GM19099 (cell line): Measurements from ENCODE around the gene SACM1L.

ENCODE experiments used
- POLR2A ChIP-seq: IDR thresholded peaks from 3 replicates; pipeline ENCODE4 v1.6.1; 2011; ENCODE audit warnings: low read depth; ENCODE audit not compliant: insufficient read length; ENCODE audit errors: extremely low read depth

SACM1L gene

DNA sequence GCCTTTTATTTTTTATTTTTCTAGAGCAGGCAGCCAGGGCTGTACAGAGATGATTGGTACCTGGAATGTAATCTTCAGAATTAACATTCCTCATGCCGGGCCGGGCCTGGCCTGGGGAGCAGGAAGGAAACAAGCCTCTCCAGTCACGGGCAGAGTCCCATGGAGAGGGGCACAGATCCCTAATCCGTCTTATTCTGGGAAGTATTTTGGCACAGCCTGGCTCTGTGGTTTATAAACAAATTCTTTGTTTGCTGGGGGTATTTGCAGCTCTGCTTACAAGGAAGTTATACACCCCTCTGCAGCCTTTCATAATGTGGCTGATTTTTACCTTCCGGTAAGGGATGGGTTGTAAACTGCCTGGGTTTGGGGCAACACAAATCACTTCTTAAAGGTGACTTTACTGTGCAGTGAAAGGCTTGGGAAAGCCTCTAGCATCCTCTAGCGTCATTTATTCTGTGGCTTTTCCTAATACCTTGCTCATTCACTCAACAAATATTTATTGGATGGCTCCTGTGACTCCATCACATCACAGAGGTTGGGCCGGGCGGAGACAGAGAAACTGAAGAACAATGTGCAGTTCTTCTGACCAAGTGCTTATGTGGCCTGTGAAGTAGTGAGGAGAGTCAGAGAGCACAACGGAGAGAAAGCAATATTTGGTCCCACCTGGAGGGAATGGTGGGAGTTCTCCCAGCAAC lies 104.4 kb downstream of the SACM1L start:
- no peak for TF ChIP-seq POLR2A

DNA sequence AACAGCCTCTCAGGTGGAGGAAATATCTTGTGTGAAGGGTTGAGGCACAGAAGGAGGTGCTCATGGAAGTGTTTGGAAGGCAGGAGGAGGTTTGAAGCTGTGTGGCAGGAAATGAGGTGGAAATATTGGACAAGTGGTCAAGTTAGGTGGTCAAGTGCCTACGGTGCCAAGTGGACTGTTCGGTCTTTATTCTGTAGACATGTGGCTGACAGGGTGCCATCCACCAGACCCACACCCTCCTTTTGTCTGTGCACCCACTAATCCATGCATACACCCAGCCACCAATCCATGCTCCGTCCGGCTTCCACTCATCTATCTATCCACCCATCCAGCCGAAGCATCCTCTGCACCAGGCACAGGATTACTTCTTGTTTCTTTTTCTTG lies 105.0 kb downstream of the SACM1L start:
- TF ChIP-seq POLR2A: no peak

DNA sequence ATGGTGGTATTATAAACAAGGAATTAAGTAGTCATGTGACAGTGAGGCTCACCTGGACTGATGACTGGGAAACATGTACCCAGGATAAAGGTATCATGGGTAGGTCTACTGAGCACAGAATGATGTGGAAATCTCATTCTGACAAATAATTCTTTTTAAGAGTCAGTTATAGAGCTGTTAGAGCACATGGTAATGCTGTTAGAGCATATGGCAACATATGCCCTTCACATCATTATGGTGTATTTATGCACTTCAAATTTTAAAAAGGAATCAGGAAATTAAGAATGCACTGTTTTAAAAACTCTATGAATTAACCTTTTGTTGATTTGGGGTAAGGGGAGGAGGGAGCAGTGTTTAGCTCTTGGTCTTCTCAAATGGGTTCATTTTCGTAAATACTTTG lies 105.5 kb downstream of the SACM1L start:
- TF ChIP-seq POLR2A: no peak
